Esophagus squamous epithelium (tissue), 5 donors: ENCODE results near the gene CHRNA4. TPM values are rescaled to one million over a fixed set of nuclear protein-coding genes. Genes with fewer than 3 reads are reported as not detected.

Experiments
- DNase-seq: peaks from one replicate; lab custom pipeline; 2025; lab: John Stamatoyannopoulos, UW
- H3K27ac ChIP-seq, 4 donors: fragments of 200-600 bp; sonication (generic); one replicate each; pipeline ENCODE4 v1.5.1; 2016 to 2019; ENCODE audit warnings: mild to moderate bottlenecking in 1 of 4
- H3K27me3 ChIP-seq, 4 donors: fragments of 200-600 bp; sonication (generic); 1 replicate in 3 of 4; 2 replicates in 1 of 4; pipeline versions ENCODE4 v1.5.1 to v1.6.0; 2017 to 2021; ENCODE audit warnings: antibody characterized with exemption in 1 of 4
- H3K36me3 ChIP-seq, 3 donors: fragments of 200-600 bp; sonication (generic); one replicate each; pipeline ENCODE4 v1.5.1; 2016 to 2019
- H3K4me1 ChIP-seq, 3 donors: fragments of 200-600 bp; sonication (generic); one replicate each; pipeline ENCODE4 v1.5.1; 2017 to 2019
- H3K4me3 ChIP-seq, 4 donors: fragments of 200-600 bp; sonication (generic); 1 replicate in 3 of 4; 2 replicates in 1 of 4; pipeline ENCODE4 v1.5.1; 2016 to 2019; ENCODE audit warnings: mild to moderate bottlenecking in 2 of 4, moderate library complexity in 1 of 4
- H3K9me3 ChIP-seq, 3 donors: fragments of 200-600 bp; sonication (generic); one replicate each; pipeline ENCODE4 v1.5.1; 2016 to 2019
- POLR2A ChIP-seq, 4 donors: fragments of 450-650 bp; IDR thresholded peaks; one replicate each; pipeline ENCODE4 v1.6.1; 2017; ENCODE audit warnings: antibody characterized with exemption in 4 of 4, mild to moderate bottlenecking in 4 of 4, moderate library complexity in 3 of 4
- WGBS, 2 donors: methylation state at CpG; one replicate each; pipeline ENCODE4 v1.1.5; 2018; 5-methylcytosine and 5-hydroxymethylcytosine counted together
- intact Hi-C: fragments of 100-400 bp; cut with DNase I; formaldehyde crosslinking; loops from one replicate; pipeline ENCODE4 v1.15.0; 2022
- total RNA-seq, 4 donors: library from RNA; depleted of rRNA; stranded (reverse); fragments of >200 nt; gene quantifications; one replicate each; pipeline ENCODE4 v1.1.0, GENCODE V29; 2016
- TF ChIP-seq, protein P1 (sequence below), 6 experiments: fragments of 450-650 bp in 4 of 6; fragments of 200-600 bp in 2 of 6; sonication (generic) in 2 of 6; IDR thresholded peaks; one replicate each; pipeline ENCODE4 v1.5.1; 2016 to 2019; ENCODE audit warnings: antibody characterized with exemption in 6 of 6, mild to moderate bottlenecking in 4 of 6, moderate library complexity in 4 of 6
- donor health status: DM: yes; HTN: yes; CAD: no.

Gene CHRNA4
- total RNA-seq, 4 donors from 2014 or later: not detected

- no peak overlapping the region for H3K27ac ChIP-seq
- intact Hi-C loops: no loop called here
- H3K4me1 ChIP-seq: no peaks in the 10 kb centered on the region
- no peaks in the 10 kb centered on the region for H3K36me3 ChIP-seq
- no peak for DNase-seq
- TF ChIP-seq POLR2A (IDR thresholded peaks at IDR 0.05): no peak
- TF ChIP-seq, protein P1, sequence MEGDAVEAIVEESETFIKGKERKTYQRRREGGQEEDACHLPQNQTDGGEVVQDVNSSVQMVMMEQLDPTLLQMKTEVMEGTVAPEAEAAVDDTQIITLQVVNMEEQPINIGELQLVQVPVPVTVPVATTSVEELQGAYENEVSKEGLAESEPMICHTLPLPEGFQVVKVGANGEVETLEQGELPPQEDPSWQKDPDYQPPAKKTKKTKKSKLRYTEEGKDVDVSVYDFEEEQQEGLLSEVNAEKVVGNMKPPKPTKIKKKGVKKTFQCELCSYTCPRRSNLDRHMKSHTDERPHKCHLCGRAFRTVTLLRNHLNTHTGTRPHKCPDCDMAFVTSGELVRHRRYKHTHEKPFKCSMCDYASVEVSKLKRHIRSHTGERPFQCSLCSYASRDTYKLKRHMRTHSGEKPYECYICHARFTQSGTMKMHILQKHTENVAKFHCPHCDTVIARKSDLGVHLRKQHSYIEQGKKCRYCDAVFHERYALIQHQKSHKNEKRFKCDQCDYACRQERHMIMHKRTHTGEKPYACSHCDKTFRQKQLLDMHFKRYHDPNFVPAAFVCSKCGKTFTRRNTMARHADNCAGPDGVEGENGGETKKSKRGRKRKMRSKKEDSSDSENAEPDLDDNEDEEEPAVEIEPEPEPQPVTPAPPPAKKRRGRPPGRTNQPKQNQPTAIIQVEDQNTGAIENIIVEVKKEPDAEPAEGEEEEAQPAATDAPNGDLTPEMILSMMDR (IDR thresholded peaks at IDR 0.05): no peak
- 75 to 79% methylated on average over 4 to 9 of the region's 25 CpGs for WGBS, 2 donors
- no peak overlapping the region for H3K4me3 ChIP-seq
- no peaks in the 10 kb centered on the region for H3K9me3 ChIP-seq
- H3K27me3 ChIP-seq: peaks cover 0 to 93% (median 0%) of the 10 kb centered on the region in 4 donors
Observed at GRCh38 chr20:63397946-63398450, 36.8 kb upstream of the CHRNA4 start.

DNA sequence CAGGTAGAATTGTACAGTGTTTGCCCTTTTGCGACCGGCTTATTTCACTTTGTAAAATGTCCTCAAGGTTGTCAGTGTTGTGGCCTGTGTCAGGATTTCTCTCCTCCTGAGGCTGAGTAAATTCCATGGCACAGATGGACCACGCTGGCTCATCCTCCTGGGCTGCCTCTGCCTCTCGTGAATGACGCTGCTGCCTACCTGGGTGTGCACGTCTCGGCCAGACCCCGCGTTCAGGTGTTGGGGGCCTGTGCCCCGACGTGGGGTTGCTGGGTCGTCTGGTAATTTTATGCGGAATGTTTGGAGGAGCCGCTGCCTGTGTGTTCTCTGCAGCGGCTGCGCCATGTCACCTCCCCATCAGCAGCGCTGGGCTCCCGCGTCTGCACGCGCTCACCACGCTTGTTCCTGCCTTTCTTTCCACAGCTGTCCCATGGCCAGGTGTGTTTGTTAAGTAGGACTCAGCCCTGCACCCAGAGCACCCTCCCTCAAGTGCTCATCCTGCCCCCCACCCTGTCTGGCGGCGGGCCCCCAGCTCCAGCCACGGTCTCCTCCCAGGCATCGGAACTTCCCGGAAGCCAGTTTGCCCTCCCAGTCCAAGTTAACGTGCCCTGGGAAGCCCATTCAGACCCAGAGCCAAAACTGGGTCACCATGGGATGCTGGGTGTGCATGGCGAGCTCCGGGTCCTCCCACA lies 36.1 kb upstream of the CHRNA4 start:
- Histone ChIP-seq H3K4me1 (no peaks in the 10 kb centered on the region), H3K36me3 (no peaks in the 10 kb centered on the region), H3K27ac (no peak overlapping the region), H3K9me3 (no peaks in the 10 kb centered on the region), H3K27me3 (peaks cover 0 to 90% (median 0%) of the 10 kb centered on the region in 4 donors), H3K4me3 (no peak overlapping the region)
- intact Hi-C loops: no loop called here
- no peak for DNase-seq
- no peak for TF ChIP-seq POLR2A (IDR thresholded peaks at IDR 0.05)
- TF ChIP-seq, protein P1 (IDR thresholded peaks at IDR 0.05): no peak
- WGBS, 2 donors: 82% methylated on average over 13 to 18 of the region's 30 CpGs

DNA sequence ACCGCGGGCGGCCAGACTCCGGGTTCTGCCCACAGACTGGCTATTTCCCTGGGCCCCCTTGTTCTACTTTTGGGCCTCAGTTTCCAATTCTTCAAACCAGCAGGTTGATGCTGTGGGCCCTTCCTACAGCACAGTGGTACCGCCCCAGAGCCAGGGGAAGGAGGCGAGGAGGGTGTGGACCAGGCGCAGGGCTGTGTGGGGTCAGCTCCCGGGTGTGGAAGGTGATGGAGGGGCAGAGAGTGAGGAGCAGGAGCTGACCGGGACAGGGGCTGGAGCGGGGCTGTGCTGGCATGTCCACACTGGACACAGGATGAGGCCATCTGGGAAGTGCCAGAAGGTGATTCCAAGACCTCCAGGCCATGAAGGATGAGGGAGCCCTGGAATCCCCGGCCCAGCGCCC lies 35.2 kb upstream of the CHRNA4 start:
- TF ChIP-seq POLR2A (IDR thresholded peaks at IDR 0.05): no peak
- TF ChIP-seq, protein P1 (IDR thresholded peaks at IDR 0.05): no peak
- 83 to 89% methylated on average over 4 of the region's 12 CpGs for WGBS, 2 donors
- Histone ChIP-seq H3K36me3 (no peaks in the 10 kb centered on the region), H3K27ac (no peak overlapping the region), H3K4me3 (no peak overlapping the region), H3K9me3 (no peaks in the 10 kb centered on the region), H3K27me3 (peaks cover 0 to 92% (median 0%) of the 10 kb centered on the region in 4 donors), H3K4me1 (no peaks in the 10 kb centered on the region)
- DNase-seq: no peak
- intact Hi-C loops: no loop called here

DNA sequence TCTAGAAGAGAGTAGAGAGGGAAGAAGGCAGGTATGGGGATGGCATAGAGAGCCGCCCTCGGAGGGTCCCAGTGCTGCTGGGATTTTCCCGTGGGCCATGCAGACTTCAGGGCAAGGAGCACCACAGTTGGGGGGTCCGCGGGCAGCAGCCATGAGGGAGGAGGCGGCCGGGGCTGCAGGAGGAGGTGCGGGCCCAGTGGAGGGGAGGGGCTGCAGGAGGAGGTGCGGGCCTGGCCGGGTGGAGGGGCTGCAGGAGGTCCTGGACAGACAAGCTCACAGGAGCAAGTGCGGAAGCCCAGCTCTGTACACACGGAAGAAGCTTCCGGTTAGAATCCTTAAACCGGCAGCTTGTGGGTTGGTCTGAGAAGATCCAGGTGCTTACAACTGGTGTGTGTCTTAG lies 34.6 kb upstream of the CHRNA4 start:
- H3K4me1 ChIP-seq: no peaks in the 10 kb centered on the region
- no peak overlapping the region for H3K27ac ChIP-seq
- TF ChIP-seq, protein P1 (IDR thresholded peaks at IDR 0.05): no peak
- TF ChIP-seq POLR2A (IDR thresholded peaks at IDR 0.05): no peak
- intact Hi-C loops: no loop called here
- H3K36me3 ChIP-seq: no peaks in the 10 kb centered on the region
- H3K4me3 ChIP-seq: no peak overlapping the region
- no peak for DNase-seq
- H3K9me3 ChIP-seq: no peaks in the 10 kb centered on the region
- H3K27me3 ChIP-seq: peaks cover 0 to 90% (median 0%) of the 10 kb centered on the region in 4 donors
- WGBS, 2 donors: 60 to 87% methylated on average over 7 to 14 of the region's 14 CpGs

DNA sequence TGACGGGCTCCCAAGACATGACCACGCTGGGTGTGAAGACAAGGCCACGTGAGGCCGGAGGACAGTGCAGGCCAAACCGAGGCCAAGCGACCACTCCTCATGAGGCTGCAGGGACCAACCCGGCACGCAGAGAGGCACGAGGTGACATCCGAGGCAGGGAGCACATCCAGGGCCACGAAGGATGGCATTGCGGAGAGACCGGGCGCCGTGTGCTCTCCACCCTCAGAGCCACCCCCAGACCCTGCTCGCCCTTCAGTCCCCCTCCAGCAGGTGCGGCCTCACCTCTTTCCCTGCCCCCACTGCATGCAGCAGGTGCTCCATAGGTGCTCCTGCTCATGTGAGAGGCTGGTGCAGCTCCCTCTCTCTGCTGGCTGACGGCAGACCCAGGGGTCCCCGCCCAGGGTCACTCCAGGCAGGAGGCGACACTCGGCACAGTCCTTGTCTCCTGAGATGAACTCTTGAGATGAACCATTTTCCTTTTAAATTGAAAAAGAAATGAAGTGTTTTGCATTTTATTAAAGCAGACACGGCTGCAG lies 33.8 kb upstream of the CHRNA4 start:
- no peaks in the 10 kb centered on the region for H3K36me3 ChIP-seq
- 70 to 75% methylated on average over 4 to 9 of the region's 22 CpGs for WGBS, 2 donors
- no peak for DNase-seq
- no peak for TF ChIP-seq POLR2A (IDR thresholded peaks at IDR 0.05)
- TF ChIP-seq, protein P1 (IDR thresholded peaks at IDR 0.05): no peak
- peaks cover 0 to 85% (median 0%) of the 10 kb centered on the region in 4 donors for H3K27me3 ChIP-seq
- H3K27ac ChIP-seq: no peak overlapping the region
- no peaks in the 10 kb centered on the region for H3K4me1 ChIP-seq
- no peaks in the 10 kb centered on the region for H3K9me3 ChIP-seq
- intact Hi-C loops: no loop called here
- no peak overlapping the region for H3K4me3 ChIP-seq
